ENCODE measurements around the gene SLC7A8. TPM values are rescaled to one million over a fixed set of nuclear protein-coding genes. Genes with fewer than 3 reads are reported as not detected.

SLC7A8 gene
- total and polyA plus RNA-seq, 2 donors (not counting 1 experiment from before 2014, with no cell fraction given): 1.4 to 10.2 TPM

- no peak overlapping the region for H3K4me3 ChIP-seq (replicated peaks in 1 of 4; ENCODE audit: control extremely low read depth in 1 of 4, insufficient read depth in 1 of 4, low read depth in 3 of 4, low read length in 4 of 4)
- no peaks in the 10 kb centered on the region for H3K36me3 ChIP-seq (ENCODE audit: control insufficient read depth, insufficient read depth, low read length)
- no peak overlapping the region for H3K4me2 ChIP-seq (ENCODE audit: extremely low read depth, insufficient read depth, low read length)
- no peaks in the 10 kb centered on the region for H3K9me3 ChIP-seq (ENCODE audit: control insufficient read depth, insufficient read depth, low read depth, low read length)
- H3K27ac ChIP-seq (ENCODE audit: insufficient read depth, low read length): peak overlapping the region; percentile 91
- H4K20me1 ChIP-seq (ENCODE audit: control insufficient read depth, extremely low read depth, insufficient read depth, low read length): no peaks in the 10 kb centered on the region
- no peaks in the 10 kb centered on the region for H3K27me3 ChIP-seq (ENCODE audit: control insufficient read depth, insufficient read depth, low read length)
- TF ChIP-seq CTCF (conservative IDR thresholded peaks at IDR 0.05 in 1 of 2, IDR thresholded peaks at IDR 0.05 in 1 of 2; ENCODE audit: low read depth in 1 of 2, low read length in 2 of 2): no peak
- TF ChIP-seq EZH2 (IDR thresholded peaks at IDR 0.05; ENCODE audit: low read length, missing control alignments): no peak
- peaks cover 28% of the 10 kb centered on the region for H3K4me1 ChIP-seq (ENCODE audit: control insufficient read depth, extremely low read depth, insufficient read depth, low read length)
- H3K79me2 ChIP-seq (ENCODE audit: control insufficient read depth, insufficient read depth, low read length): no peaks in the 10 kb centered on the region
- H3K9ac ChIP-seq (ENCODE audit: insufficient read depth, low read length): peak overlapping the region; percentile 39
- H2AFZ ChIP-seq (ENCODE audit: low read length): peak overlapping the region; percentile 31
- DNase-seq (ENCODE audit: low read depth in 2 of 2): peak; percentile 29 to 91
These were observed 69.9 kb downstream of the SLC7A8 start for GRCh38 chr14:23113431-23114119.

GRCh38 chr14:23112359-23113178, 70.9 kb downstream of the SLC7A8 start:
- Histone ChIP-seq H3K4me1 (ENCODE audit: control insufficient read depth, extremely low read depth, insufficient read depth, low read length) (peaks cover 28% of the 10 kb centered on the region), H4K20me1 (ENCODE audit: control insufficient read depth, extremely low read depth, insufficient read depth, low read length) (no peaks in the 10 kb centered on the region), H3K27me3 (ENCODE audit: control insufficient read depth, insufficient read depth, low read length) (no peaks in the 10 kb centered on the region), H3K4me3 (replicated peaks in 1 of 4; ENCODE audit: control extremely low read depth in 1 of 4, insufficient read depth in 1 of 4, low read depth in 3 of 4, low read length in 4 of 4) (no peak overlapping the region), H3K27ac (ENCODE audit: insufficient read depth, low read length) (peak overlapping the region; percentile 91), H3K4me2 (ENCODE audit: extremely low read depth, insufficient read depth, low read length) (no peak overlapping the region), H3K36me3 (ENCODE audit: control insufficient read depth, insufficient read depth, low read length) (no peaks in the 10 kb centered on the region), H3K9ac (ENCODE audit: insufficient read depth, low read length) (no peak overlapping the region), H2AFZ (ENCODE audit: low read length) (no peak overlapping the region), H3K9me3 (ENCODE audit: control insufficient read depth, insufficient read depth, low read depth, low read length) (no peaks in the 10 kb centered on the region), H3K79me2 (ENCODE audit: control insufficient read depth, insufficient read depth, low read length) (no peaks in the 10 kb centered on the region)
- TF ChIP-seq CTCF (conservative IDR thresholded peaks at IDR 0.05 in 1 of 2, IDR thresholded peaks at IDR 0.05 in 1 of 2; ENCODE audit: low read depth in 1 of 2, low read length in 2 of 2): no peak
- TF ChIP-seq EZH2 (IDR thresholded peaks at IDR 0.05; ENCODE audit: low read length, missing control alignments): no peak
- peak in 1 of 2 donors; percentile 21 for DNase-seq (ENCODE audit: low read depth in 2 of 2)

- Histone ChIP-seq H3K27ac (ENCODE audit: insufficient read depth, low read length) (no peak overlapping the region), H3K27me3 (ENCODE audit: control insufficient read depth, insufficient read depth, low read length) (no peaks in the 10 kb centered on the region), H4K20me1 (ENCODE audit: control insufficient read depth, extremely low read depth, insufficient read depth, low read length) (no peaks in the 10 kb centered on the region), H3K4me3 (replicated peaks in 1 of 4; ENCODE audit: control extremely low read depth in 1 of 4, insufficient read depth in 1 of 4, low read depth in 3 of 4, low read length in 4 of 4) (no peak overlapping the region), H3K9me3 (ENCODE audit: control insufficient read depth, insufficient read depth, low read depth, low read length) (no peaks in the 10 kb centered on the region), H2AFZ (ENCODE audit: low read length) (no peak overlapping the region), H3K79me2 (ENCODE audit: control insufficient read depth, insufficient read depth, low read length) (no peaks in the 10 kb centered on the region), H3K4me1 (ENCODE audit: control insufficient read depth, extremely low read depth, insufficient read depth, low read length) (peaks cover 28% of the 10 kb centered on the region), H3K36me3 (ENCODE audit: control insufficient read depth, insufficient read depth, low read length) (no peaks in the 10 kb centered on the region), H3K9ac (ENCODE audit: insufficient read depth, low read length) (no peak overlapping the region), H3K4me2 (ENCODE audit: extremely low read depth, insufficient read depth, low read length) (no peak overlapping the region)
- TF ChIP-seq CTCF (conservative IDR thresholded peaks at IDR 0.05 in 1 of 2, IDR thresholded peaks at IDR 0.05 in 1 of 2; ENCODE audit: low read depth in 1 of 2, low read length in 2 of 2) (no peak), EZH2 (IDR thresholded peaks at IDR 0.05; ENCODE audit: low read length, missing control alignments) (no peak)
- DNase-seq (ENCODE audit: low read depth in 2 of 2): no peak
These were observed 72.7 kb downstream of the SLC7A8 start for GRCh38 chr14:23110579-23111365.
